Skeletal muscle tissue (tissue), 4 donors: Measurements from ENCODE around the gene PPP1R36. TPM values are rescaled to one million over a fixed set of nuclear protein-coding genes. Genes with fewer than 3 reads are reported as not detected.
"Not testable (repeated sequence)": the region's sequence is repeated elsewhere in the genome, so short reads cannot be mapped to it uniquely, and the experiment has no call there.

Experiments
- H3K27ac ChIP-seq: one replicate; pipeline ENCODE4 v1.7.0; 2013; ENCODE audit warnings: mild to moderate bottlenecking, low read depth, low read length, inconsistent platforms
- H3K27me3 ChIP-seq, 3 donors: one replicate each; pipeline ENCODE4 v1.7.0; 2013; ENCODE audit warnings: low read length in 3 of 3; ENCODE audit not compliant: control insufficient read depth in 3 of 3, insufficient read depth in 3 of 3
- H3K36me3 ChIP-seq, 3 donors: one replicate each; pipeline ENCODE4 v1.7.0; 2013; ENCODE audit warnings: low read length in 3 of 3; ENCODE audit not compliant: control insufficient read depth in 3 of 3, insufficient read depth in 3 of 3
- H3K4me1 ChIP-seq, 3 donors: one replicate each; pipeline ENCODE4 v1.7.0; 2013; ENCODE audit warnings: low read length in 3 of 3, mild to moderate bottlenecking in 3 of 3; ENCODE audit not compliant: control insufficient read depth in 3 of 3, insufficient read depth in 3 of 3
- H3K4me3 ChIP-seq, 3 donors: one replicate each; pipeline ENCODE4 v1.7.0; 2013; ENCODE audit warnings: low read length in 3 of 3
- H3K9ac ChIP-seq, 3 donors: one replicate each; pipeline ENCODE4 v1.7.0; 2013; ENCODE audit warnings: low read length in 3 of 3, mild to moderate bottlenecking in 3 of 3, moderate library complexity in 2 of 3, low read depth in 1 of 3
- H3K9me3 ChIP-seq, 3 donors: one replicate each; pipeline ENCODE4 v1.7.0; 2013; ENCODE audit warnings: low read length in 3 of 3; ENCODE audit not compliant: control insufficient read depth in 3 of 3
- total RNA-seq: library from RNA; depleted of rRNA; stranded (reverse); fragments of >200 nt; gene quantifications from one replicate; pipeline ENCODE4 v1.2.3, GENCODE V29; 2014
- donor health status: Osteomylitis.

PPP1R36 gene
- total RNA-seq, 1 donor from 2014 or later: 0.52 TPM

- Histone ChIP-seq H3K27me3 (peaks cover 0 to 5% (median 0%) of the 10 kb centered on the region in 3 donors), H3K27ac (no peak overlapping the region), H3K4me1 (peaks cover 18 to 24% (median 23%) of the 10 kb centered on the region in 3 donors), H3K4me3 (peak overlapping the region; percentile 91 to 96 (median 93)), H3K9me3 (no peaks in the 10 kb centered on the region), H3K9ac (peak overlapping the region; percentile 35 to 83 (median 77)), H3K36me3 (no peaks in the 10 kb centered on the region)
Measured at GRCh38 chr14:64541972-64542835, 7.6 kb upstream of the PPP1R36 start.

GRCh38 chr14:64542836-64543201, 6.9 kb upstream of the PPP1R36 start:
- Histone ChIP-seq H3K4me3 (peak overlapping the region; percentile 91 to 96 (median 93)), H3K4me1 (peaks cover 18 to 24% (median 23%) of the 10 kb centered on the region in 3 donors), H3K36me3 (no peaks in the 10 kb centered on the region), H3K9ac (peak overlapping the region; percentile 35 to 83 (median 77)), H3K9me3 (no peaks in the 10 kb centered on the region), H3K27me3 (peaks cover 0 to 5% (median 0%) of the 10 kb centered on the region in 3 donors), H3K27ac (no peak overlapping the region)

GRCh38 chr14:64544607-64545312, 5.0 kb upstream of the PPP1R36 start:
- Histone ChIP-seq H3K36me3 (no peaks in the 10 kb centered on the region), H3K9ac (peak overlapping the region in 2 of 3 donors; percentile 23 to 27), H3K27me3 (peaks cover 0 to 5% (median 0%) of the 10 kb centered on the region in 3 donors), H3K9me3 (no peaks in the 10 kb centered on the region), H3K4me1 (peaks cover 16 to 21% (median 17%) of the 10 kb centered on the region in 3 donors), H3K27ac (no peak overlapping the region), H3K4me3 (peak overlapping the region; percentile 1 to 93 (median 91))

GRCh38 chr14:64549016-64549415, 745 bp upstream of the PPP1R36 start:
- Histone ChIP-seq H3K27me3 (no peaks in the 10 kb centered on the region), H3K4me3 (no peak overlapping the region), H3K36me3 (no peaks in the 10 kb centered on the region), H3K9me3 (no peaks in the 10 kb centered on the region), H3K9ac (no peak overlapping the region), H3K4me1 (peaks cover 0 to 10% (median 4%) of the 10 kb centered on the region in 3 donors), H3K27ac (no peak overlapping the region)

- no peak overlapping the region for H3K27ac ChIP-seq
- no peak overlapping the region for H3K9ac ChIP-seq
- no peak overlapping the region for H3K4me3 ChIP-seq
- peaks cover 0 to 7% (median 4%) of the 10 kb centered on the region in 3 donors for H3K4me1 ChIP-seq
- H3K27me3 ChIP-seq: no peaks in the 10 kb centered on the region
- no peaks in the 10 kb centered on the region for H3K9me3 ChIP-seq
- H3K36me3 ChIP-seq: no peaks in the 10 kb centered on the region
Measured at GRCh38 chr14:64550621-64551333, 1.0 kb downstream of the PPP1R36 start.

- Histone ChIP-seq H3K9me3 (no peaks in the 10 kb centered on the region), H3K27me3 (no peaks in the 10 kb centered on the region), H3K4me1 (peaks cover 0 to 4% (median 0%) of the 10 kb centered on the region in 3 donors), H3K36me3 (no peaks in the 10 kb centered on the region), H3K9ac (no peak overlapping the region), H3K4me3 (no peak overlapping the region), H3K27ac (no peak overlapping the region)
Measured at GRCh38 chr14:64554556-64554955, 4.8 kb downstream of the PPP1R36 start.

GRCh38 chr14:64556526-64556925, 6.8 kb downstream of the PPP1R36 start:
- no peak overlapping the region for H3K9ac ChIP-seq
- no peaks in the 10 kb centered on the region for H3K36me3 ChIP-seq
- no peaks in the 10 kb centered on the region for H3K27me3 ChIP-seq
- H3K27ac ChIP-seq: no peak overlapping the region
- H3K4me1 ChIP-seq: no peaks in the 10 kb centered on the region
- no peak overlapping the region for H3K4me3 ChIP-seq
- no peaks in the 10 kb centered on the region for H3K9me3 ChIP-seq

GRCh38 chr14:64558216-64558615, 8.5 kb downstream of the PPP1R36 start:
- H3K27me3 ChIP-seq, H3K4me3 ChIP-seq, H3K9me3 ChIP-seq, H3K4me1 ChIP-seq, H3K9ac ChIP-seq, H3K27ac ChIP-seq, H3K36me3 ChIP-seq: not testable (repeated sequence)

- Histone ChIP-seq H3K9me3 (no peaks in the 10 kb centered on the region), H3K4me1 (peaks cover 4 to 10% (median 6%) of the 10 kb centered on the region in 3 donors), H3K36me3 (no peaks in the 10 kb centered on the region), H3K27me3 (no peaks in the 10 kb centered on the region), H3K27ac (no peak overlapping the region), H3K9ac (no peak overlapping the region), H3K4me3 (no peak overlapping the region)
Measured at GRCh38 chr14:64561631-64562030, 11.9 kb downstream of the PPP1R36 start.
